ENCODE results near the gene ST8SIA3.

ST8SIA3 gene, protein sequence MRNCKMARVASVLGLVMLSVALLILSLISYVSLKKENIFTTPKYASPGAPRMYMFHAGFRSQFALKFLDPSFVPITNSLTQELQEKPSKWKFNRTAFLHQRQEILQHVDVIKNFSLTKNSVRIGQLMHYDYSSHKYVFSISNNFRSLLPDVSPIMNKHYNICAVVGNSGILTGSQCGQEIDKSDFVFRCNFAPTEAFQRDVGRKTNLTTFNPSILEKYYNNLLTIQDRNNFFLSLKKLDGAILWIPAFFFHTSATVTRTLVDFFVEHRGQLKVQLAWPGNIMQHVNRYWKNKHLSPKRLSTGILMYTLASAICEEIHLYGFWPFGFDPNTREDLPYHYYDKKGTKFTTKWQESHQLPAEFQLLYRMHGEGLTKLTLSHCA

DNA sequence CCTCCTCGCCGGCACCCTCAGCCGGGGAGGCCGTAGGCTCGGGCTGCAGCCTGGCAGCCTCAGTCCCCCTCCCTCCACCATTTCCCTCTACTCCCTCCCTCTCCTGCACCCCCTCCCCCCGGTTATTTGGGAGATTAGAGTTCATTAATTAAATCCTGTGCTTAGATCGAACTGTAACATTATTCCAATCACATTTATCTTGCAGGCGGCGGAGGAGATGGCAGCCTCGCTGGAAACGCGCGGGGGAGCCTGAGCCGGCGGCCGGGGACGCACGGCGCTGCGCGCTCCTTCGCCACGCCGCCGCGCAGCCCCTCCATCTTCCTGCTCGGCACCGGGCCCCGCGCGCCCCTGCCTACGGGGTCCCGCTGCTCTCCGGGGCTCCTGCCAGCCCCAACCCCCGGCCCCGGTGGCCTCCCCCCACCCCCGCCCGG lies at the start of gene ST8SIA3:
TSS of gene ST8SIA3 (plus strand) at position 287 of the 431 bp plus-strand sequence. CDS start 290 bp downstream, outside the sequence.
- H3K4me3 ChIP-seq (ENCODE audit: control insufficient read depth, low read depth, low read length), result no peak within 1 kb of the TSS
- TF ChIP-seq, protein P1, sequence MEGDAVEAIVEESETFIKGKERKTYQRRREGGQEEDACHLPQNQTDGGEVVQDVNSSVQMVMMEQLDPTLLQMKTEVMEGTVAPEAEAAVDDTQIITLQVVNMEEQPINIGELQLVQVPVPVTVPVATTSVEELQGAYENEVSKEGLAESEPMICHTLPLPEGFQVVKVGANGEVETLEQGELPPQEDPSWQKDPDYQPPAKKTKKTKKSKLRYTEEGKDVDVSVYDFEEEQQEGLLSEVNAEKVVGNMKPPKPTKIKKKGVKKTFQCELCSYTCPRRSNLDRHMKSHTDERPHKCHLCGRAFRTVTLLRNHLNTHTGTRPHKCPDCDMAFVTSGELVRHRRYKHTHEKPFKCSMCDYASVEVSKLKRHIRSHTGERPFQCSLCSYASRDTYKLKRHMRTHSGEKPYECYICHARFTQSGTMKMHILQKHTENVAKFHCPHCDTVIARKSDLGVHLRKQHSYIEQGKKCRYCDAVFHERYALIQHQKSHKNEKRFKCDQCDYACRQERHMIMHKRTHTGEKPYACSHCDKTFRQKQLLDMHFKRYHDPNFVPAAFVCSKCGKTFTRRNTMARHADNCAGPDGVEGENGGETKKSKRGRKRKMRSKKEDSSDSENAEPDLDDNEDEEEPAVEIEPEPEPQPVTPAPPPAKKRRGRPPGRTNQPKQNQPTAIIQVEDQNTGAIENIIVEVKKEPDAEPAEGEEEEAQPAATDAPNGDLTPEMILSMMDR (conservative IDR thresholded peaks at IDR 0.05; ENCODE audit: control insufficient read depth, insufficient read depth, low read depth, low read length), result no peak
- DNase-seq (ENCODE audit: low read depth), result no peak

DNA sequence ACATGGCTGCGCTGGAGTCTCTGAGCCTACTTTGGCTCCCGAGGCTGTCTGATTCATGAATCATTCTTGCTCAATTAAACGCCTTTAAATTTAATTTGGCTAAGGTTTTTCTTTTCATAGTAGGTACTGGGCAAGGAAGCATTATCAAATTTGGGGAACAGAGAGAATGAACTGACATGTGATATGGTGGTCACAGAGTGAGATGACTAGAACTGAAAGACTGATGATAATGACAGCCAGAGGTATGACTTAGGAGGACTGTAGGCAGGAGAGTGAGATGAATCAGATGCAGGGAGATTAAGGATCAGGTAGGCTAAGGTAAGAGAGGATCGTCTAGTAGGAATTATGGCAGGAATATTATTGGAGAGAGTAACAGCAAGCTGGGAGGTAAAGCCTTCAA lies 40.9 kb upstream of the ST8SIA3 start:
- TF ChIP-seq, protein P1 (conservative IDR thresholded peaks at IDR 0.05; ENCODE audit: control insufficient read depth, insufficient read depth, low read depth, low read length), result no peak
- DNase-seq (ENCODE audit: low read depth), result no peak
- H3K4me3 ChIP-seq (ENCODE audit: control insufficient read depth, low read depth, low read length), result no peak overlapping the region

DNA sequence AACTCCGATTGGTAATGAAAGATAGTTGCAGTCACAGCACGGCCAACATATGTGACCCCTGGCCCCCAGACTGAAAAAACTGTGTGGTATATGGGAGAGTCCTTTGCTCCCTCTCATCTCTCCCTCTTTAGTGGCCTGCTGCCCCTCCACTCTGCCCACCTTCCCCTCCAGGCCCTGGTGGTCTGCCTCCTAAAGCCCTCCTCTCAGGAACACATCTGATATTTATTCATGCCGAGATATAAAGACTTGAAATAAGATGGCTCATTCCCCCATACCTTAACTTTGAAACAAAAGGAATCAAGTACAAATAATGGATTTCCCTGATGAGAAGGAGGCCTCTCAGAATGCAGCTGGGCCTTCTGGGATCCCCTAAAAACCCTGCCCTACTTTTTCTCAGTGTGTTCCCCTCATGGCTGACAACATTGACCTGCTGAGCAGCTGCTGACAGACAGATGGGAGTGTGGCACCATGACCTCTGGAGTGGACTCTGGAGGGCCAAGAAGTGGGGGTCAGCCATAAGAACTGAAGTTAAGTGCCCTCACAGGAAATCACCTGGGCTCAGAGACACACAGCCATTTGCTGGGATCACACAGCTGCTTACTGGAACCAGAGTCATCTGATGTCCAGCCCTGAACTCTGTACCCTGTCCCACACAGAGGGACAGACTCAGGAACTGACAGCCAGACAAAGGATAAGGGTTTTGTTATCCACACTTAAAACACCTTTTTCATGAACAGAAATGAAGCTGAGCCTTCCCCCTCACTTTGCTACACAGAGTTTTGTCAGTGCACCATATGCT lies 39.8 kb upstream of the ST8SIA3 start:
- no peak for DNase-seq (ENCODE audit: low read depth)
- H3K4me3 ChIP-seq (ENCODE audit: control insufficient read depth, low read depth, low read length), result no peak overlapping the region
- TF ChIP-seq, protein P1 (conservative IDR thresholded peaks at IDR 0.05; ENCODE audit: control insufficient read depth, insufficient read depth, low read depth, low read length), result no peak

DNA sequence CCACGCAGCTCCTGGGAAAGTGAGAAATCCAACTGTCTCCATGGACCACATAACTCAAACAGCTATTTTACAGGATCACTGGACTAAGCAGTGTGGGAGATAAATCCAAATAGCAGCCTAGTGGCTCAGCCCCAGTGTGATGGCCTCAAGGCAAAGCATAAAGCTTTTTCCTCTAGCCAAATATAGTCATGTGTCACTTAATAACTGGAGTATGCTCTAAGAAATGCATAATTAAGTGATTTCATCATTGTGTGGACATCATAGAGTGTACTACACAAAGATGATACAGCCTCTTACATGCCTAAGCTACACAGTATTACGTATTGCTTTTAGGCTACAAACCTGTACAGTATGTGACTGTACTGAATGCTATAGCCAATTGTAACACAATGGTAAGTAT lies 31.8 kb upstream of the ST8SIA3 start:
- no peak overlapping the region for H3K4me3 ChIP-seq (ENCODE audit: control insufficient read depth, low read depth, low read length)
- no peak for DNase-seq (ENCODE audit: low read depth)
- TF ChIP-seq, protein P1 (conservative IDR thresholded peaks at IDR 0.05; ENCODE audit: control insufficient read depth, insufficient read depth, low read depth, low read length), result no peak

DNA sequence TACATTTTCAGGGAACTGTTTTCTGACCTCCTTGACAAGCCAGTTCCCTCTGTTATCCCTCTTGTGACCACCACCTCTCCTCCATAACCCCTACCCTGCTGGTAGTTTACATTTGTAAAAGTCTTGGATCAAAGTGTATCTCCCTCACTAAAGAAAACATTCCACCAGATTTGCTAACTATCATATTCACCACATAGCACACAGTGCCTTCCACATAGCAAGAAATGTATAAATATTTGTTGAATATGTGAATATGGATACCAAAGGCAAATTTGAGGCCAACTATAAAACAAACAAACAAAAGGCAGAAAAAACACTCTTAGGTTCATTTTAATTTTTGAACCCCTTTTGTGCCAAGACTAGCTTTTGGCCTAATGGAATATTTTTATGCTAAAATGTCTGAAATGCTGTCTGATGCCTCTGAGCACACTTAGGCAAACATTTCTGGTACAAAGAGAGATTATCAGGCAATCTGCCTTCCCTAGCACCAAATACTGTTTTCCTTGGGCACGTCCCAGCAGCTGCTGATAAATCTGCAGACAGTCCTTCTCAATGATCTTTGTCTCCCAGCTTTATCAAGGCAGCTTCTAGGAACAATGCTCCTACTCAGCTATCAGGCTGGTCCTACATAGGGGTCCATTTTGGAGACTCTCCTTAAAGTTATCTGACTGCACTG lies 26.7 kb upstream of the ST8SIA3 start:
- DNase-seq (ENCODE audit: low read depth), result no peak
- H3K4me3 ChIP-seq (ENCODE audit: control insufficient read depth, low read depth, low read length), result no peak overlapping the region
- TF ChIP-seq, protein P1 (conservative IDR thresholded peaks at IDR 0.05; ENCODE audit: control insufficient read depth, insufficient read depth, low read depth, low read length), result no peak

DNA sequence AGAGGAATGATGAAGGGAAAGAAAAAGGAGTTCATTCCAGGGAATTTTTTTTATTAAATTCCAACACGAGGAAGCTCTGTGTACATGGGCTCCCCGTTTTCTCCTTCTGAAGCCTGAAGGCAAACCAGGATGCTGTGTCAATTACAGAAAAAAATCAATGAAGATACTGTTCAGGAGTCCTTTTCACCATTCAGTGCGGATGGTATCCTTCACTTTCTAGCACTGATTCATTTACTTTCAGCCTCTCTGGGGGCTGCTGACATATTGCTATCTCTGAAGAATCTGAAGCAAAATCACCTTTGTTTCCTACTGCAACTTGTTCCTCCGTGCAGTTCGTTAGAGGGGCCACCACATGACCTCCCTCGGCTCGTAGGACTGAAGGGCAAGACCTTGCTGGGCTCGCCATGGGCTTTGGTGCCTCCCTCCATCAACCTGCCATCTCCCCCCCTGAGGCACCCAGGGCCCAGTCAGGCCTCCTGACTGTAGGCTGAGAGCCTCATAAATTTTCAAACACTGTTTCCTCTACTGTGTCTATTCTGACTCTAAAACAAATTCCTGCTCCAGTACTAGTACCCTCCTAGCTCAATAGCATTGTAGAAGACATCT lies 25.5 kb upstream of the ST8SIA3 start:
- no peak for DNase-seq (ENCODE audit: low read depth)
- no peak overlapping the region for H3K4me3 ChIP-seq (ENCODE audit: control insufficient read depth, low read depth, low read length)
- TF ChIP-seq, protein P1 (conservative IDR thresholded peaks at IDR 0.05; ENCODE audit: control insufficient read depth, insufficient read depth, low read depth, low read length), result no peak
